Fibroblast of the aortic adventitia (primary cell): ENCODE measurements around the gene ZNF212. TPM values are rescaled to one million over a fixed set of nuclear protein-coding genes. Genes with fewer than 3 reads are reported as not detected.
"Not testable (repeated sequence)": the region's sequence is repeated elsewhere in the genome, so short reads cannot be mapped to it uniquely, and the experiment has no call there.

ENCODE experiments used
- DNase-seq: peaks from one replicate; pipeline ENCODE4 v3.0.0-alpha.2; 2010; ENCODE audit warnings: low read depth
- H3K4me3 ChIP-seq: 2 replicates; pipeline ENCODE4 v1.5.1; 2011; ENCODE audit warnings: low read depth, mild to moderate bottlenecking, control low read depth, low read length, moderate library complexity
- total RNA-seq: library from RNA; depleted of rRNA; stranded (reverse); fragments of >200 nt; gene quantifications from 2 replicates; pipeline ENCODE4 v1.2.3, GENCODE V29; 2012; ENCODE audit warnings: low replicate concordance
- TF ChIP-seq, protein P1 (sequence below): IDR thresholded peaks from 2 replicates; pipeline ENCODE4 v1.5.1; 2011; ENCODE audit warnings: mild to moderate bottlenecking, low read length, control low read depth, inconsistent platforms; ENCODE audit not compliant: insufficient read depth

The ZNF212 gene
- total RNA-seq, 1 donor, result 5.6 TPM

DNA sequence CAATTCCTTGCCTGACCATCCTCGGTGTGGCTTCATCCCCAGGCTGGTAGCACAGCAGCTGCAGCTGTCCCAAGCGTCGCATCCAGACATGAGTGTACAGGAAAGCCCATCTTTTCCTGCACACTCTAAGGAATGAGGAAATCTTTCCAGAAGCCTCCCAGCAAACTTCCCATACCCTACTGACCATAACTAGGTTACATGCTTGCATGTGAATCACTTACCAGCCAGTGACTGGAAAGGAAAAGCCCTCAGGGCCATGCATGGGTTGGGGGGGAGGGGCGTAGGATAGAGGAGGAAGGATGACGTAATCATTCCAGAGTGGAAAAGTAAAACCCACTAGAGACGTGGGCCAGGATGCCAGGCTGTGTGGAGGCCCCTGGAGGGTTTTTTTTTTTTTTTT is 18.9 kb upstream of the ZNF212 start:
- TF ChIP-seq, protein P1, sequence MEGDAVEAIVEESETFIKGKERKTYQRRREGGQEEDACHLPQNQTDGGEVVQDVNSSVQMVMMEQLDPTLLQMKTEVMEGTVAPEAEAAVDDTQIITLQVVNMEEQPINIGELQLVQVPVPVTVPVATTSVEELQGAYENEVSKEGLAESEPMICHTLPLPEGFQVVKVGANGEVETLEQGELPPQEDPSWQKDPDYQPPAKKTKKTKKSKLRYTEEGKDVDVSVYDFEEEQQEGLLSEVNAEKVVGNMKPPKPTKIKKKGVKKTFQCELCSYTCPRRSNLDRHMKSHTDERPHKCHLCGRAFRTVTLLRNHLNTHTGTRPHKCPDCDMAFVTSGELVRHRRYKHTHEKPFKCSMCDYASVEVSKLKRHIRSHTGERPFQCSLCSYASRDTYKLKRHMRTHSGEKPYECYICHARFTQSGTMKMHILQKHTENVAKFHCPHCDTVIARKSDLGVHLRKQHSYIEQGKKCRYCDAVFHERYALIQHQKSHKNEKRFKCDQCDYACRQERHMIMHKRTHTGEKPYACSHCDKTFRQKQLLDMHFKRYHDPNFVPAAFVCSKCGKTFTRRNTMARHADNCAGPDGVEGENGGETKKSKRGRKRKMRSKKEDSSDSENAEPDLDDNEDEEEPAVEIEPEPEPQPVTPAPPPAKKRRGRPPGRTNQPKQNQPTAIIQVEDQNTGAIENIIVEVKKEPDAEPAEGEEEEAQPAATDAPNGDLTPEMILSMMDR, result no peak
- no peak overlapping the region for H3K4me3 ChIP-seq
- DNase-seq, result peak; percentile 41

DNA sequence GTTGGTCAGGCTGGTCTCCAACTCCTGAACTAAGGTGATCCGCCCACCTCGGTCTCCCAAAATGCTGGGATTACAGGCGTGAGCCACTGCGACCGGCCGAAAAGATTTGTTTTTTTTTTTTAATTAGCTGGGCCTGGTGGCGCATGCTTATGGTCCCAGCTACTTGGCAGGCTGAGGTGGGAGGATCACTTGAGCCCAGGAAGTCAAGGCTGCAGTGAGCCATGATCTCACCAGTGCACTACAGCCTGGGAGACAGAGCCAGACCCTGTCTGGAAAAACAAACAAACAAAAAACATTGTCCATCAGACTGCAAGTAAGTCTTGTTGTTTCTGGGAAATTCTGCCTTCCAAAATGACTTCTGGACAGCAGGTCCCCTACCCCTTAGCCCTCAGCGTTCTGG is 16.3 kb upstream of the ZNF212 start:
- DNase-seq, result no peak
- no peak overlapping the region for H3K4me3 ChIP-seq
- TF ChIP-seq, protein P1, result no peak

DNA sequence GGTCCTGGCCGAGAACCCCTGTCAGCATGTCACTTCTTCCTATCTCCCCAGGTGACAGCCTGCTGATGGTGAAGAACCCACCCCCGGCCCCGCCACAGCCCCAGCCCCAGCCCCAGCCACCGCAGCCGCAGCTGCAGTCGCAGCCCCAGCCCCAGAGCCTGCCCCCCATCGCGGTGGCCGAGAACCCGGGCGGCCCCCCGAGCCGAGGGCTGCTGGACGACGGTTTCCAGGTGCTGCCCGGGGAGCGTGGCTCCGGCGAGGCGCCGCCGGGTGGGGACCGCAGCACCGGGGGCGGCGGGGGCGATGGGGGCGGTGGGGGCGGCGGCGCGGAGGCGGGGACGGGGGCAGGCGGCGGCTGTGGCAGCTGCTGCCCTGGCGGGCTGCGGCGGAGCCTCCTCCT is 15.7 kb upstream of the ZNF212 start:
- H3K4me3 ChIP-seq, result no peak overlapping the region
- DNase-seq, result no peak
- TF ChIP-seq, protein P1, result no peak

DNA sequence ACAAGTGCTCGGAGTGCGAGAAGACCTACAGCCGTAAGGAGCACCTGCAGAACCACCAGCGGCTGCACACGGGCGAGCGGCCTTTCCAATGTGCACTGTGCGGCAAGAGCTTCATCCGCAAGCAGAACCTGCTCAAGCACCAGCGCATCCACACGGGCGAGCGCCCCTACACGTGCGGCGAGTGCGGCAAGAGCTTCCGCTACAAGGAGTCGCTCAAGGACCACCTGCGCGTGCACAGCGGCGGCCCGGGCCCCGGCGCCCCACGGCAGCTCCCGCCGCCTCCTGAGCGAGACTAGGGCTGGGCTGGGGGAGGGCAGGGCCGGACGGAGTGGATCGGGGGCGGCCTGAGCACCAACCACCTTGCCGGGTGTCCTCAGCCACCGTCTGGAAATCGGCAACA is 15.1 kb upstream of the ZNF212 start:
- DNase-seq, result no peak
- H3K4me3 ChIP-seq, result no peak overlapping the region
- TF ChIP-seq, protein P1, result no peak

DNA sequence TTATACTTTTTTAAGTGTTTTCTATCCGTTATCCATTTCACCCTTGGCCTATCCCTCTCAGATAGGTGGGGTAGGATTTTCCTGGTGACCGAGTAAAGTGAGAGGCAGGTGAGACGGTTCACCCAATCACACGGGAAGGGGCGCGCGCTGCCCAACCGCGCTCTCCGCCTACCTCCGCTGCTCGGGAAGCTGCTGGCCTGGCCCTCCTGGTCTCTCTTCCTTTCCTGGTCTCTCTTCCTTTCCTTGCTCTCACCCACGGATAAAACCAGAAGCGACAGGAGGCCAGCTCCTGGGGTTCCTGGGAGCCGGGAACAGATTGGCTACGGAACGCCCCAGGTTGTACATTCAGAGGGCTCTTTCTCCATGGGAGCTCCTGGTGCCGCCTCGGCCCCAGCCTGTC is 14.3 kb upstream of the ZNF212 start:
- no peak for DNase-seq
- TF ChIP-seq, protein P1, result no peak
- no peak overlapping the region for H3K4me3 ChIP-seq

DNA sequence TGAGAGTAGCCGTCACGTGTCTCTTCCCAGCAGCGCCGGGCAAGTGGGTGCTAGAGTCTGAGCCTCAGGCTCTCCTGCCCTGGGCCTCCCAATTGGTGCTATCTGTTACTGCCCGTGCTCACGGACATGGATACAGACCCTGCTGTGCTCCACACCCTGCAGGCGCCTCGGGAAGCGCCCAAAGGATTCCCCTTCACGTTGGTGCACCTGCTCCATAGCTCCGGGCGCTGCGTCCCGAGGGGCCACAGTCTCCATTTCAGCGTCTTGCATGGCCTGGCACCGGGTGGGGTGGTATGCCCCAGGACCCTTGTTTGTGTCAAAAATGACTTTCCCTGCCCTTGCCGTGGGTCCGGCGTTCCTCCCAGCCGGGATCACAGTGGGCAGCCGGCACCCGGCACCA is 13.8 kb upstream of the ZNF212 start:
- DNase-seq, result no peak
- TF ChIP-seq, protein P1, result no peak

DNA sequence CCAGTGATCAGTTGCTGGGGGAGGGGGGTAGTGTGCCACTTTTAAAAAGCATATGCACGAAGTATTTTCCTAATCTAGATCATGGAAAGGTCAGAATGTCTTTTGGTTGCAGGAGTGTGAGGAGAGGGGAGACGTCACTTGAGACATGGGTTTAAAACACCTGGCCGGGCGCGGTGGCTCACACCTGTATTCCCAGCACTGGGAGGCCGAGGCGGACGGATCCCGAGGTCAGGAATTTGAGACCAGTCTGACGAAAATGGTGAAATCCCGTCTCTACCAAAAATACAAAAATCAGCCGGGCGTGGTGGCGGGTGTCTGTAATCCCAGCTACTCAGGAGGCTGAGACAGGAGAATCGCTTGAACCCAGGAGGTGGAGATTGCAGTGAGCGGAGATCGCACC is 13.1 kb upstream of the ZNF212 start:
- not testable (repeated sequence) for DNase-seq

More for the DNA sequence above, 13.8 kb upstream of the ZNF212 start:
- no peak overlapping the region for H3K4me3 ChIP-seq

More for the DNA sequence above, 13.1 kb upstream of the ZNF212 start:
- H3K4me3 ChIP-seq, result not testable (repeated sequence)
